HG03097 (cell line): ENCODE data around the gene PLEKHJ1.

Source experiments
- ATAC-seq: cut with Tn5 transposase; IDR thresholded peaks from one replicate; pipeline ENCODE4 v1.9.1; 2021; ENCODE audit not compliant: unreplicated experiment, low FRiP score

PLEKHJ1 gene

DNA sequence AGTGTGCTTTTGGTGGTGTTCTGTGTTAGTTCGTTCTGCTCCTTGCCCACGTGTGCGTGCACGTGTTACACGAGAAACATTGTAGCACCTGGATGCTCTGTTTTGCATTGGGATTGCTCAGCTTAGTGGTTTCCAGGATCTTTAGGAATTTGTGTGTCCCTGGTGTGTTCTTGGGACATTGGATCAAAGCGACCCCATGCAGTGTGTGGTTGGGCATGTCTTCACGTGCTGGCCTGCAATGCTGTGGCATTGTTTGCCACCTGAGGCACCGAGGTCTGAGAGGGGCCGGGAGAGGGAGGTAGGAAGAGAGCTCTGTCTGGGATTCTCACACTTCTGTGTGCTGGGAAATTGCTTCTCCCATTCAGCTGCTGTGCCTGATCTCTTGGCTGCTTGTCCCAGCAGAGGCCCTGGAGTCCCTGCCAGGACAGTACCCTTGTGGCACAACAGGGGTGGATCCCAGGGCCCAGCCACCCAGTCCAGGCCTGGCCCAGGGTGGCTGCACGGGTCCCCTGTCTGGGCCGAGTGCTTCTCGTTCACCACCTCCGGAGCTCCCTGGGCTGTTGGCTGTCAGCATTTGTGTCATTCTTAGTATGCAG, 11.3 kb downstream of the PLEKHJ1 start:
- no peak for ATAC-seq

DNA sequence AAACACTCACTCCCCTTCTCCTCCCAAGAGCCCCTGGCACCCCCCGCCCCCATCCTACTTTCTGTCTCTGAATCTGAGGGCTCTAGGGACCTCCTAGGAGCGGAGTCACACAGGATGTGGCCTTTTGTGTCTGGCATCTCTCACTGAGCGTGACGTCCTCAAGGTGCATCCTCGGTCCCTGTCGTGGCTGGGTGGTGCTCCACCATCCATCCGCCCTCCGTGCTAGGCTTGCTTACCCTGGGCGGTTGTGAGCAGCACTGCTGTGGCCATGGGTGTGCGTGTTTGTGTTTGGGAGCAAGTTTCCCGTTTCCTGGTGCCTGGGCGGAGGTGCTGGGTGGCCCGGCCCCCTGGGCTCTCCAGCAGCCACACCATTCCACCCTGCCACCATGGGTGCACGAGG, 12.2 kb downstream of the PLEKHJ1 start:
- no peak for ATAC-seq

DNA sequence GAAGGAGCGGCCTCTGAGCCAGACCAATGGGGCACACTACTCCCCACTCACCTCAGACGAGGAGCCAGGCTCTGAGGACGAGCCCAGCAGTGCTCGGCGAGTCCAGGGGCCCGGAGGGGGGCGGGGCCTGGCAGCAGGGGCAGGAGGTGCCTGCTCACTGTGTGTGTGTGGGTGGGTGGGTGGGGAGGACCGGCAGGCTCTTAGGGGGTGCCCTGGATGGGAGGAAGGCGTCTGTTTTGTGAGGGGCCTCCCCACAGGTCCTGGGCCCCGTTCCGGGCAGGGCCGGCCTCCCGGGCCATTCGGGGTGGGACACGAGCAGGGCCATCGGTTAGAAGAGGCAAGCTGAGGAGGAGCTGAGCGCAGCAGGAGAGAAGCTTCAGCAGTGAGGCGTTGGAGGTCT, 12.7 kb downstream of the PLEKHJ1 start:
- ATAC-seq: no peak

DNA sequence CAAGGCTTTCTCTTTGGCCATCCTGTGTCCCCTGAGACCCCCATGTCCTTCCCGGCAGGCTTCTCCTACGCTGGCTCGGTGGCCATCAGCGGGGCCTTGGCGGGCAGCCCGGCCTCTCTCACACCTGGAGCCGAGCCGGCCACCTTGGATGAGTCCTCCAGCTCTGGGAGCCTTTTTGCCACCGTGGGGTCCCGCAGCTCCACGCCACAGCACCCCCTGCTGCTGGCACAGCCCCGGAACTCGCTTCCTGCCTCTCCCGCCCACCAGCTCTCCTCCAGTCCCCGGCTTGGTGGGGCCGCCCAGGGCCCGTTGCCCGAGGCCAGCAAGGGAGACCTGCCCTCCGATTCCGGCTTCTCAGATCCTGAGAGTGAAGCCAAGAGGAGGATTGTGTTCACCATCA, 14.2 kb downstream of the PLEKHJ1 start:
- ATAC-seq: no peak

DNA sequence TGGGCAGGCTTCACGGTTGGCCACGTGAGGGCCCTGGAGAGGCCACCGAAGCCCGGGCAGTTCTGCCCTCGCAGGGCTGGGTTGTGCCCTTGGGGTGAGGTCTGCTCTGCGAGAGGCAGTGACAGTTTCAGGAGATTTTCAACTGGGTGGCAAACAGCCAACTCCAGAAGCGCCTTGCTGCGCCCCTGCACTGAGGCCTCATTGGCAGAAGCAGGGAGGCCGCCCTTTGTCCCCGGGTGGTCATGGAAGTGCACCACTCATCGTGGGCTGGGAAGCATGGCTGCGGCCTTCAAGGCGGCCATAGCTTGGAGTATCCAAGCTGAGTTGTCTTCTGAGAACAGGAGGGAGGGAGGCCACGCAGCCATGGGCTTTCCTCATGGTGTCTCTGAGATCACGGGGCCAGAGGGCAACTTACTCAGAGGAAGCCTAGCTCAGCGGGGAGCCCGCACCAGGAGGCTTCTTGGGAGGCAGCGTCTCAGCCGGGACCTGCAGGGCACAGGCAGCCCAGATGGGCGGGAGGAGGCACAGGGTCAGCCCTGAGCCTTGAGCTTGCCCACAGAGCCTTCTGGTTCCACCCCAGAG, 14.8 kb downstream of the PLEKHJ1 start:
- ATAC-seq: no peak

DNA sequence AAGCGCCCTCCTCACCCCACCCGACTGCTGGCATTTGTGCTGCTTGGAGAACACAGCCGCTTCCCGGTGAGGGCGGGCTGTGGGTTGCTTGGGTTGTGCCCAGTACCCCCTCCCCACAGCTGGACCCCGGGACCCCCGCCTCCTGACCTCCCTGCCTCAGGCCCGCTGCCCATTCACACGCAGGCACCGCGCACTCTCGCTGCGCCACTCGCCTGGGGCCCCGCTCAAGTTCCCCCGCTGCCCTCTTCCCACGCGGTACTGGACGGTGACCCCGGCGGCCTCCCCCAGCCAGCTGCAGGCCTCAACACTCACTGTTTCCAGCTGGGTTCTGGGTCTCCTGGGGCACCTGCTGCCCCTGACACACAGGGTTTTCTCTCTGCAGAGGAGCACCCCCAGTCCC, 16.4 kb downstream of the PLEKHJ1 start:
- ATAC-seq: no peak

DNA sequence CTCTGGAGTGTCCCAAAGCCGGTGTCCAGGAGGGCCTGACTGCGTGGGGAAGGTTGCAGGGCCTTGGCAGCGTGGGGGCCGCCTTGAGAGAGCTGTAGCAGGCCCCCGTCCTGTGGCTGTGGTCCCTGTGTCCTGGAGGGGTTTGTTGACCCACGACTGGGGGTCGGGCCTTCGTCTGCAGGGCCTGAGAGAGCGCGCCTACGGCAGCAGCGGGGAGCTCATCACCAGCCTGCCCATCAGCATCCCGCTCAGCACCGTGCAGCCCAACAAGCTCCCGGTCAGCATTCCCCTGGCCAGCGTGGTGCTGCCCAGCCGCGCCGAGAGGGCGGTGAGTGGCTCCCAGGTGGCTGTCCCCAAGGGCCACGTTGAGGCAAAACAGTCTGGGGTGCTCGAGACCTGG, 18.5 kb downstream of the PLEKHJ1 start:
- ATAC-seq: no peak

DNA sequence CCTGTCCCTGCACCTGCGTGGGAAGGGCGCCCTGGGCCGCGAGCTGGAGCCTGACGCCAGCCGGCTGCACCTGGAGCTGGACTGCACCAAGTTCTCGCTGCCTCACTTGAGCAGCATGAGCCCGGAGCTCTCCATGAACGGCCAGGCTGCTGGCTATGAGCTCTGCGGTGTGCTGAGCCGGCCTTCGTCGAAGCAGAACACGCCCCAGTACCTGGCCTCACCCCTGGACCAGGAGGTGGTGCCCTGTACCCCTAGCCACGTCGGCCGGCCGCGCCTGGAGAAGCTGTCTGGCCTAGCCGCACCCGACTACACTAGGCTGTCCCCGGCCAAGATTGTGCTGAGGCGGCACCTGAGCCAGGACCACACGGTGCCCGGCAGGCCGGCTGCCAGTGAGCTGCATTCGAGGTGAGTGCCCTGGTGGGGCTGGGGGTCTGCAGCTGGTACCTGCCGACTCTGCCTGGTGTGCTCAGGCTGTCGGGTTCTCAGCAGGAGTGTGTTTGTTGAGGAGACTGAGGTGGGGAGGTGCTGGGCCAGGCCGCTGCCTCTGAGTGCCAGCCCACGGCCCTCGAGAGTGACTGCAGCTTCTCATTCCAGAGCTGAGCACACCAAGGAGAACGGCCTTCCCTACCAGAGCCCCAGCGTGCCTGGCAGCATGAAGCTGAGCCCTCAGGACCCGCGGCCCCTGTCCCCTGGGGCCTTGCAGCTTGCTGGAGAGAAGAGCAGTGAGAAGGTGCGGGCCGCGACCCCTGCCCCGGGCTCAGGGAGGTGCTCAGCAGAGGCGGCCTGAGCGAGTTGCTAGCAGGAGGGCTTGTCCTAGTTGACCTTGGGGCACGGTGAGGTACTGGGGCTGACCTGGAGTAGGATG, 19.5 kb downstream of the PLEKHJ1 start:
- no peak for ATAC-seq

DNA sequence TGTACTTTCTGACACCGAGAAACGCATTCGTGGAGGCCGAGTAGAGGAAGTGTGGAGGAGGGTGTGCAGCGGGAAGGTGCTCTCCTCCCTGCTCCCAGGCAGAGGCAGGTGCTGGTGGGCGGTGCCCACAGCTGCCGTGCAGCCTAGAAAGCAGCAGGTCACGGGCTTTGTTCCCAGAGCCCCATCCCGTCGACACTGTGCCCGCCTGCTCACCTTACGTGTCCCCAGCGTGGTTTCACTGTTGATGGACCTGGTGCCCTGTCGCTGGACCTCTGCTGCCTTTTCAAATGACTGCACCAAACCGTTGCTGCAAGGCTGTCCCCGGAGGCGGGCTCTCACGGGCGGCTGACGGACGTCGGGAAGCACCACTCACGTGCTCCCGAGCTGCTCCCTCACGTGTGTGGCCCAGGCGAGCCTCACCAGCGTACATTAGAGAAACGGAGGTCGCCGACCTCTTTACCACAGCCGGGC, 20.8 kb downstream of the PLEKHJ1 start:
- no peak for ATAC-seq

DNA sequence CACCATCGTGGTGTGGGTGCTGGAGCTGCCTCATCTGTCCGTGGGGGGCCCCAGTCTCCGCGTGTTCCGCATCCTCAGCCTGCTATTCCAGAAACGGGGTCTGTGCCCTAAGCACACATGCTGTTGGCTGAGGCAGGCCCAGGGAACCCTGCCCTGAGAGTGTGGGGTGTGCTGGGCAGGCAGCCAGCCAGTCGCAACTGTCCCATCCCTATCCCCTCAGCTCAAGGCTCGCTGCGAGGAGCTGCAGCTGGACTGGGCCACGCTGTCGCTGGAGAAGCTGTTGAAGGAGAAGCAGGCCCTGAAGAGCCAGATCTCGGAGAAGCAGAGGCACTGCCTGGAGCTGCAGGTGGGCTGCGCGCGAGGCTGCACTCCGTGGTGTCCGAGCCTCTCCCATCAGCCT, 21.9 kb downstream of the PLEKHJ1 start:
- no peak for ATAC-seq

DNA sequence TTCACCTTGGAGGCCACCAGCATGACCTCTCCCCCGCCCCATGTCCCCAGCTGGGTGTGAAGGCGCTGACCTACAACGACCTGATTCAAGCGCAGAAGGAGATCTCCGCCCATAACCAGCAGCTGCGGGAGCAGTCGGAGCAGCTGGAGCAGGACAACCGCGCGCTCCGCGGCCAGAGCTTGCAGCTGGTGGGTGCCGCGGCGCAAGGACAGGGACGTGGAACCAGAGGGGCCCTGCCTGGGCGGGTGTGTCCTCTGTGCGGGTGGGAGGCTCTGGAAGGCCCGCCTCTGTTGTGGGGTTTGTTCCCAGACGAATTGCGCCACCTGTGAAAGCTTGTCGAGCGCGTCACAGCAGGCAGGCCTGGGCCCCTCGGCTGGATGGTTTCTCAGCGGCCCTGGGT, 22.3 kb downstream of the PLEKHJ1 start:
- no peak for ATAC-seq

DNA sequence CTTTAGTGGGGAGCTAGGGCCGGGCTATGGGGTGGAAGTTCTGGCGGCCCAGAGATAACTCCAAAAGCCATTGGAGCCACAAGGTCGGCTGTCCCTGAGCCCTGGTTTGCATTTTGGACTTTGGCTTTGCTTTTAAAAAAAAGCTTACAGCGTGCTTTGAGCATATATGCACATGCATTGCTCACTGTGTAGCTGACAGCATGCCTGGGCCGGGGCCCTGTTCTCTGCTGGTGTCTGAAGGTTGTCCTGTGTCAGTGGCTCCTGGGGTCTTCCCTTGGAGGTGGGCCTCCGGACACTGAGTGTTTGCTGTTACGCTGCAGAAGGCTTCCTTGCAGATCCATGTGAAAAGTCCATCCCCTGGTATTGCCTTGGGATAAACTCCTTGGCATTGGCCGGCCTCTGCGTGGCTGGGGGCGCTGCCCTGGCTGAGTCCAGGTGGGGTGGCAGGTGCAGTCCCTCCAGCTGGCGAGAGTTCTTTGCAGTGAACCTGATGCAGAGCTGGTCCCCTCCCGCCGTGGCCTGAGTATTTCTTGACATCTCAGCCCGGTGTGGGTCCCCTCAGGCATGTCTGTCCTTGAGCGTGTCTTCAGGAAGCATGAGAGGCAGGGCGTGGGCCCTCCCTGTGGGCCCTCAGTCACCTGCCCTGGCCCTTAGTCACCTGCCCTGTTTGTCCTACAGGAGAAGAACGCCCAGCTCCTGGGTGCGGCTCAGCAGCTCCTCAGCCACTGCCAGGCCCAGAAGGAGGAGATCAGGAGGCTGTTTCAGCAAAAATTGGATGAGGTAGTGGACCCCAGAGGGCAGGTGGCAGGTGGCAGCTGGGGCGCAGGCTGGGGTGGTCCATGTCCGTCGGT, 23.0 kb downstream of the PLEKHJ1 start:
- no peak for ATAC-seq

DNA sequence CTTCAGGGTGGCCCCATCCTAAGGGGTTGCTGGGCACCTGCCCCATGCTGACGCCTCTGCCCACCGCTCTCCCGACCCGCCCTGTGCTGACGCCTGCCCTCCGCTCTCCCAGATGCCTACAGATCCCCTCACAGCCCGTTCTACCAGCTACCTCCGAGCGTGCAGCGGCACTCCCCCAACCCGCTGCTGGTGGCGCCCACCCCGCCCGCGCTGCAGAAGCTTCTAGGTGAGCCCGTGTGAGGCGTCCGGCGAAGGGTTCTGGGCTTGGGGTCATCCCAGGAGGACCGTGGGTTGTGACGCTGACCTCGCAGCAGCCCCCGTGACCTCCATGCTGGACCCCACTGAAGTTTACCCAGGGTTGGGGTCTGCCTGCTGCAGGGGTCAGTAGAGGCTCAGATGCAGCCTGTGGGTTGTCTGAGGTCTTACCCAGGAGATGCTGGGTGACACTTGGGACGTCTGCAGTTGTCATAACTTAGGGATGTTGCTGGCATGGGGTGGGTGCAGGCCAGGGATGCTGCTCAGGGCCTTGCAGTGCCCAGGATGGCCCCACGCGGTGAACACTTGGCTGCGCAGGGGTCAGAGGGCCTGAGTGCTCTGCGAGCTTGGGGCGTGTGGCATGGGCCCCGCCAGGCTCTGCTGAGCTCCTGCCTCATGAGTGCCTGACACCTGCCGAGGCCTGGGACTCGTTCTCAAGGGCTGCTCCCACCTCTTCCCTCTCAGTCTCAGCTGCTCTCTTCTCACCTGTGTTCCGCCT, 25.0 kb downstream of the PLEKHJ1 start:
- no peak for ATAC-seq

DNA sequence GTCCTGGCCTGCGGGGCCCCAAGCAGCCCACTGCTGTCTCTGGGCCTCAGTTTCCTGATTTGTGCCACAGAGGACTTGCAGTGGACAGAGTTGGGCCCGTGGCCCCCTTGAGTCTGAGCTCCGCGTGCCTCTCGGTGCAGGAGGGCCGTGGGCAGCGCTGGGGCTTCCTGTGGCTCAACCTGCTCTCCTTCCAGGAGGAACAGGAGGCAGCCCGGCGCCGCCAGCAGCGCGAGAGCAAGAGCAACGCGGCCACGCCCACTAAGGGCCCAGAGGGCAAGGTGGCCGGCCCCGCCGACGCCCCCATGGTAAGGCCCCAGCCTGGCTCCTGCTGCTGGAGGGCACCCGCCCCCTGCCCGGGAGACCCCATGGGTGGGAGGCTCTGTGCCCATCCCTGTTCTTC, 25.9 kb downstream of the PLEKHJ1 start:
- no peak for ATAC-seq

DNA sequence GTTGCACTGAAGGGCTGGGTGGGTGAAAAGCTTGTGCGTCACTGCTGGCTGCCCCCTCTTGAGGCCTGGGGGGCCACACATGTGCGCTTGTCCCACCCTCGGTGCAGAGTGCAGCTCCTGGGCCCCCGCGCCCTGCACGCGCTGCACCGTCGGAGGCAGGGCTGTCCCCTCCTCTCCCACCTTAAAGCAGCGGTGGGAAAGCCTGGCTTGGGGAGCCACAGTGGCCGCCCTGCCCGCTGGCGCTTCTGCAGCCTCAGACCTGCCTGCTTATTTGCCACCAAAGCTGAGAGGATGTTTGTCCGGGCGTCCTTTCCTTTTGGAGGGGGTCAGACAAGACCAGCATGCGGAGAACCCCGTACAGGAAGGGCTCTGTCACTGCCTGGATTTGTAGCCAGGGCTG, 26.7 kb downstream of the PLEKHJ1 start:
- ATAC-seq: no peak

DNA sequence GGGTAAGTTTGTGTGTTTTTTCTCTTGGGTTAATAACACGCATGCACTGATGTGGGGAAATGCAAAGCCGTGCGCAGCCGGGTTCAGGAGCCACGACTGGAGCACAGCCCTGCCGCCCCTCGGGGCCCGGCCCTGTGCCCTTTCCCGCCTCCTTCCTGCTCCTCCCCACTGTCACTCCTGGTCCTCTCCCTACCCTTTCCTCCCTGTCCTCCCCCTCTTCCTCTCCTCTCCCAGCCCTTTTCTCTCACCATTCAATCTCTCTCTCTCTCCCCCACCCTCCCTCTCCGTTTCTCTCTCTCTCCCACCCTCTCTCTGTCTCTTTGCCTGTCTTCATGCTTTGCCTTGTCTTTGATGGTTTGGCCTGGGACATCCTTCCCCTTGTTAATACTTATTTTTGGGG, 27.2 kb downstream of the PLEKHJ1 start:
- no peak for ATAC-seq

DNA sequence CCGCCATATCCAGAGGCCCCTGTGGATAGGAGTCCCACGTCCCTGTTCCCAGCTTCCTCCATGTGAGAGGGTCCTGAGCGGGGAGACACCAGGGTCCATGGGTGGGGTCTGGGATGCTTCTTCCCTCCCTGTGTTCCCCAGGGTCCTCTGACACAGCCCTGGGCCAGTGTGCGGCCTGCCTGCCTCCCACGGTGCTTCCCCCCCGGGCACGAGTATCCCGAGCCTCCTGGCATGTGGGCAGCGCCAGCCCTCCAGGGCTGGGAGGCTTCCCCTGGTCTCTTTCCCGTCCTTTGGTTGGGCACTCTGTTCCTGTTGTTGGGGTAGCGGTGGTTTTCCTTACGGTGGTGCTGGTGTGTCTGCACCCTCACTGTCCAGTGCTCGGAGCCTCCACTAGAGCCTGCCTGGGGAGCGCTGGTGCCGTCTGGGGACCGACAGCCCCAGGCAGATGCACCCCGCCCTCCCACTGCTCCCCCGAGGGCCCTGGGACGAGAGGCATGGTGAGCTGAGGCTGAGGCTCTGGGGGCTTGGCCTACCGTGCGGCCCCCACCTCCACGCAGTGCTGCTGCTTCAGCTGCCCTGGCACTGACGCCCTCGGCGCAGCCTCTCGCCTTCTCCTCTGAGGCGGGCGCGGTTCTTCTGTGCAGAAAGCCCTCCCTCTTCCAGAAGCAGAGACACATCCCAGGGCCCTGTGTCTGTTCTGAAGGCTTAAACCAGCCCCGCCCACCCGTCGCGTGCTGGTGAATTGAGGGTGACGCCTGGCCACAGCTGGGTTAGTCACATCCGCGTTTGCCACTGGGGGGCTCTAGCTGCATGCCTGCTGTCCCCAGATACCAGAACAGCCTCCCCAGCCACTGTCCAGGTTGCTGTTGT, 27.9 kb downstream of the PLEKHJ1 start:
- ATAC-seq: no peak

DNA sequence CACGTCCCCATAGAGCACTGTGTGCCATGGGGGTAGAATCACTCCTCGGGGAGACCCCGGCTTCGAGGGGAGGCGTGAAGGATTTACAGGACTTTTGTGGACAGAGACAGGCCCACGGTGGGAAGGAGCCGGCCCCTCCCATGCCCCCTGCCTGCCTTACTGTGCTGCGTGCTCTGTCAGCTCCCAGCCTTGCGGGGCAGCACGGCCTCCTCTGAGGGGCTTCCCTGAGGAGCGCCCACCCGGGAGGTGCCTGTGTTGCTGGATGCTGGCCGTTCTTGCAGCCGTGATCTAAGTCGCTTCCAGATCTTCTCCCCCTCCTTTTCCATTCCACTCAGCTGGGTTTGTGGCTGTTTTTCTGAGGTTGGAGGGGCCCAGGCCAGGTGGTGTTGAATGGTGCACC, 29.1 kb downstream of the PLEKHJ1 start:
- no peak for ATAC-seq

DNA sequence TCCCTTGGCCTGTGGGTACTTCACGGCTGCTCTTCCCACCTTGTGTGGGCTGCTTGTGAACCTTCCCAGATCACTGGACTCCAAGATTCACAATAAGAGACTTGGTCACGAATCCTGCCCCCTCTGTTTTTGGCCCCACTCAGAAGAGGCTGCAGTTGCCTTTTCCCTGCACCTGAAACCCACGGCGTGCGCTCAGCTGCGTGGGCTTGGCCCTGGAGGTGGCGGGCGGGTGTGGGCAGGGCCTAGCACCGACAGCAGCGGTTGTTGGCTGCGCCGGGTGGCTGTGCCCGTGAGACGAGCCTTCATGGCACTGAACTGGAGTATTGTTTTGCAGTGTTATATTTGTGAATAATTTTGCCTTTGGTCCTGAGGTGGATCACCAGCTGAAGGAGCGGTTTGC, 33.8 kb downstream of the PLEKHJ1 start:
- ATAC-seq: no peak
